Smooth muscle cell of the brain vasculature (primary cell): ENCODE data around the gene RCAN1.

Source experiments
- DNase-seq: peaks from one replicate; pipeline ENCODE4 v3.0.0-alpha.2; 2012; ENCODE audit warnings: low read depth, low spot score

The RCAN1 gene

DNA sequence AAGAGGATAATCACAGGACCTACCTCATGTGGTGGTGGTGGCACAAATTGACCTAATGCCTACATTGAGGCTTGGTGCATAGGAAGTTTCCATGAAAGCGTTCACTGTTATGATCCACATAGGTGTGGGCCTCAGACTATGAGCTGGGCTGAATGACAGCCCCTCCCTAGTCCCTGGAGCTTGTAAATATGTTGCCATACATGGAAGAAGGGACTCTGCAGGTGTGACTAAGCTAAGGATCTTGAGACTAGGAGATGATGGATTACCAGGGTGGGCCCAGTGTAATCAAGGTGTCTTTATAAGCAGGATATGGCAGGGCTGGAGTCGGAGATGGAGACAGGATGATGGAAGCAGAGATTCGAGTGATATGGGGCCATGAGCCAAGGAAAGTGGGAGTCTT lies 71.9 kb downstream of the RCAN1 start:
- no peak for DNase-seq

DNA sequence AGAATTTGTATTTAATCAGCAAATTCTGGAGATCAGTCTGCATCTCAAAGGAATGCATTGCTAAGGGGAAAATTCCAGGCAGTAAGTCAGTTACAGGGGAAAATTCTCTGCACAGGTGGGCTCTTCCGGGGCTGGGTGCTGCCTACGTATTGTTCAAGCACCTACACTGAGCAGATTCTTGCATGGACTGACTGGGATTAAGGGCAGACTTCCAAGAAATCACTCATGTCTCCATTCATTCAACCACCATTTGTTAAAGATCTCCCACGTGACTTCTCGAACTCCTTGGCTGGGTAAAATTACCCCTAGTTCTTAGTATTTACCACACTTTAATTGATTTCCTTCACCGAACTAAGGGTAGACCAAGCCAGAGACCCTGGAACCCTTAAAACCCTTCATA lies 74.7 kb downstream of the RCAN1 start:
- DNase-seq, result no peak

DNA sequence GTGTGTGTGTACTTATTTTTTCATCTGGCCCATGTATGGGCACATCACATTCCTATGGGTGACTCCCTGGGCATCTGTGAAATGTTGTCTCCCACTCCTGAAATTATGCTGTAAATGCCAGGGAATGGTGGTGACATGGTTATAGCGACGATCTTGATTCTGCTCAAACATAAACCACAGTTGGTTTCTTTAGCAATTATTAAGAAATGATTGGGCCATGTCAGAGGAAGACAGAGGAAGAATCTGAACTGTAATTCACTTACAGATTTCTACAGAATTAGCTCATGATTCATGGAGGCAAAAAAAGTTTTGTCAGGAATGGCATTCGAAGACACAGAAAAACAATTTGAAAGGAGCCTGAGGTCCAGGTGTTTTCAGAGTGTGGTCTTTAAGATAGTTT lies 77.1 kb downstream of the RCAN1 start:
- no peak for DNase-seq

DNA sequence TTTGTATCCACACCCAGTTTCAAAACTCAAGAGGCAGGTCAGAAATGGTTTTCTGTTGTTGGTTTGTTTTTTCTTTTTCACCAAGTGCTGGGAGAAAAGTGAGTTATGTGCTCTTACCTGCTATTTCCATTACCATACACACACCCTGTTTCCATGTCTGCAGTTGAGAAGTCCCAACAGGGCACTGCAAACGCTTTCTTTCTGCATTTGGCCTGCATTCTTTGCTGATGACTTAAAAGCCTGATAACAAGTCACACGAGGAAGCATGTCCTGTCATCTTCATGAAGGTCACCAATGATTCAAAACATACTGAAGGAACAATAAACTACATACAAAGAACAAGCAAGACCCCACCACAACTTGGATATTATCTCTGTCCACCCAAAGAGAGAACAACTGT lies 78.1 kb downstream of the RCAN1 start:
- no peak for DNase-seq

DNA sequence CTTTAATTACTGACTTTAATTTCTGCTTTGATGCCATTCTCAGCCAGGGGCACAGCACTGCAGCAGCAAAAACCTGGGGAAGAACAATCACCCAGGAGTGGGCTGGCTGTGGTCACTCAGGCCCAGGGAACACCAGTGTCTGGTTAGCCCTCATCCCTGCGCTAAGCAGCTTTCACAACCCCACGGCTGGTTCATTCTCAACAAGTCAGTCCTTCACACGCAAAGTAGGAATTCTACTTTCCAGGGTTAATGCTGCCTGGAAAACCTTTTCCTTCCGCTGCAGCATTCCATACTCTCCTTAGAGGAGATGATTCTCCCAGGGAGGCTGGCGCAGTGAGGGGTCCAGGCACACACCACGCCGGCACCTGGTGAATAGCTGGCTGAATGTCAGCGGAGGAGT lies 78.6 kb downstream of the RCAN1 start:
- no peak for DNase-seq

DNA sequence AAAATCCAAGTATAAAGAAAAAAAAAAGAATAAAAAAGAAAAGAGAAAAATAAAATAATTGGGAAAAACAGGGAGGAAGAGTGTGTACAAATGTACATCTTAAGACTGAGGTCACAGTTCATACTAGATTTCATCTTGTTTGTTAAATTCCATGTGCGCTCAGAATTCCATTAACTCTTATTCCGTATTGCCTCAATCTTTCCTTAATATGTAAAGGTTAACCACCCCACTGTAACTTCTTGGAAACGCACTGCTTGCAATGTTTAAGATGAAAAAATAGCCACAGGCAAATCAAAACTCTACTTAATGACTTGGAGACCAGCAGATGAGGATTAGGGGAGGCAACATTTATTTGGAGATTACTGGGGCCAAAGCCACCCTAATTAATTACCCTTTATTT lies 79.0 kb downstream of the RCAN1 start:
- no peak for DNase-seq

DNA sequence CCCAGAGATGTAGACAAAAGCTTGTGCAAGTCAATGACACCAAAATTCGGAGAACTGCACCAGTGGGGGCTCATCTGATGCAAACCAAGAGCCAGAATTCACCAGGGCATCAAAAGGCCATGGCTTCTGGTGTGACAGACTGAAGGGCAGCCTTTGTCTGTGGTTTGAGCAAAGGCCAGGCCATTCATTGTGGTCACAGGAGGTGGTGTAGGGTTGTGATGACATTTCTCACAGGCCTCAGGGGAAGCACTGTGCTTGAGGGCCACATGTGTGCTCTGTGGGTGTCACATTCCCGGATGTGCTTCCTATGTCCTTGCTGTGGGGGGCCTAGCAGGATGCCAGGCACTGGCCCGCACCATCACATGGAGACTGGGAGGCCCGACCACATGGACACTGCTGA lies 80.4 kb downstream of the RCAN1 start:
- no peak for DNase-seq

DNA sequence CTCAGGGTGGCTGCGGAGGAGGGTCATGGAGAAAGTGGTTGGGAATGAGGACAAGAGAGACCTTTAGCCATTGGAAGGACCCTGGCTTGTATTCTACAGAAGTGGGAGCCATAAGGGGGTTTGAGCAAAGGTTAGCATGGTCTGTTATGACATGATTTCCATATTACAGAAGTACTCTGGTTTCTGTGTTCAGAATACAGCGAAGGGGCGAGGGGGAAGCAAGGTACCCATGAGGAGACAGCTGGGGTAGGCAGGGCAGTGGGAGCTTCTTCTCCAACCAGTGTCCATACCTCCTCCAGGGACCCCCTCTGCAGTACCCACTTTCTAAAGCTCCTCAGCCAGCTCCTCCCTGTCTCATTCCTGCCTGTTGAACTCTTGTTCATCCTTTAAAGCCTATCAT lies 81.0 kb downstream of the RCAN1 start:
- DNase-seq, result no peak

DNA sequence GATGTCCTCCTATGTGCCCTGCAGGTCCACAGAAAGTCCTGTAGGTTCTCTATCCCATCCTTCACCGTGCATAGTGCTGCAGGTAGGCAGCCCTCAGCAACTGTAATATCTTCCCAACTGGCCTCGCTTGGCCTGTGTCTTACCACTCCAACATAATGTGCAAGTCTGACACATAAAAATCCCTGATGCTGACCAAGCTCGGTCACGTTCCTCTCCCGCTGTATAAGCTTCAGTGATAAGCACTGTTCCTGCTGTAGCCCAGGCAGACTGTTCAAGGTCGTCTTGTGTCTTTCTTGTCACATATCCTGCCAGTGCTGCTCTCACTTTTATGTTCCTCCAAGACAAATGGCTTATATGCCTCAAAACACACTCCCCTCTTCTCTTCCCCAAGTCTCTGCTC lies 83.5 kb downstream of the RCAN1 start:
- no peak for DNase-seq

DNA sequence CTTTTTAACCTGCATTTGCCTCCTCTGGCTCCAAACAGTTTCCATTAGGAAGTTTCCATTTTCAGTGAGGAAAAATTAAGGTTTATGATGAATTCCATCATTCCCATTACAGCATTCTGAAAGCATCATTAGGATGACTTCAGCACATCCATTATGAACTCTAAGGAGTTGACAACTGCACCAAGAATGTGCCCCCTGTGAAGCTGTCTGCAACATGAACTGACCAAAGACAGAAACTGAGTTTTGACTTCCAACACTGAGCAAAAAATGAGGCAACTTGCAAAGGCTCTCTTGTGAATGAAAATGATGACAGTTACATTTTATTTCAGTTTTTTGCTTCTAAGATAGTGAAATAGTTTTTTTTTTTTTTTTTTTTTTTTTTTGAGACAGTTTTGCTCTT lies 84.7 kb downstream of the RCAN1 start:
- DNase-seq, result no peak

DNA sequence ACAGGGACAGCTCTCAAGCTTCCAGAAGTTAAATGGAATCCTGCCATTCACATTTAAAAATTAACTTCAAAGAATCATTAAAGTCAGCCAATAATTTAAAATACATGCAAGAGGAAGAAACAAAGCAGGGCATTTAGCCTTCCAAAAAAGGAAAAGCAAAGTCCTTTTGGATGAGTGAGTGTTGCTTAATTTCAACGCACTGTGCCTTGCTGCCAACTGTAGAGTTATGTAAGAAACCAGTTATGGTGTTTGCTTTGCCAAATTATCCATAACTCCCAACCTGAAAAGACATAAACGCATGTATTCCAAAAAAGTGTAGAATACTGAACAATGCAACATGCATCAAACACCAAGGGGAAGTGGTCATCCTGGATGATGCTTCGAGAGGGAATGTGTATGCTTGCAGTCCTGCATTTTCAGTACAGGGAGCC lies 86.8 kb downstream of the RCAN1 start:
- DNase-seq, result no peak

DNA sequence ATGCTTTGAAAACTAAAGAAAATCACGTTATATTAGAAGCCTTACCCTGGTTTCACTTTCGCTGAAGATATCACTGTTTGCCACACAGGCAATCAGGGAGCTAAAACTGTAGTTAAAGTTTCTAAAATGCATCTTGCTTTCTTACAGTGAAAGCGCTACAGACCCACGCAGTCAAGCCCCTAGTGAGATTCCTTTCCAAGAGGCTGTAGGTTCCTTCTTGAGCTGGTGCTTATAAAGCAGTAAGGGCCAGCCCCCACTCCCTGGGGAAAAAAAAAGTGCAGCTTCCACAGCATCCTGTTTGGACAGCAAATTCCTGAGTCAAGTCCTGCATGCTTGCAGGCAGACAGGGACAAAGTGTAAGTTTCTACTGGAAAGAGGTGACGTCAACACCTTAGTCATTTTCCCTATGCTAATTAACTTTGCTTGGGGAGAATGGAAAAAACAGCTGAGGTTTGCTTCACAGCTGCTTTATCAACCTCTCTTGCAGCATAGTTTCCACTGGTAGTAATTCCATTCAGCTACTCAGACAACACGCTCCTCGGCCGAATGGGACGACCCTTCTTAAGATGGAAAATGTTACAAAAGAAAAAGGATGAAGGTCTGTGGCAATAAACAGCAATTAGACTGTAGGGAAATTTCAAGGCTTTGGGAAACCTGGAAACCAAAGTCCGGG lies 88.2 kb downstream of the RCAN1 start:
- DNase-seq, result peak; percentile 97

DNA sequence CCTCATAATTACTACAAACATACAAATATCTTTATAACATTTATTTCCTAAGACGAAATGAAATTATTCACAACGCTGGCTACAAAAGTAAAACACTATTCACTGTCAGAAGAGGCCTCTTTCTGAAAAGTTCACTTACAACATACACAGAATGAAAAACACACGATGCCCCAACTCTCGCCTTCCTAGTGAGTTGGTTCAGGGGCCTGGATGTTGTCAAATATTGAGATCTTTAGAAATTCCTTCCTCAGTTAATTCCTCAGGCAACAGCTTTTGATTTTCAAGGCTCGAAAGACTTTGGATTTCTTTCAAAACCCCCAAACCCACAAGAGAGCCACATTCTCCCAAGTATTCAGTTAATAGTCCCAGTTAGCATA lies 88.7 kb downstream of the RCAN1 start:
- DNase-seq, result no peak

DNA sequence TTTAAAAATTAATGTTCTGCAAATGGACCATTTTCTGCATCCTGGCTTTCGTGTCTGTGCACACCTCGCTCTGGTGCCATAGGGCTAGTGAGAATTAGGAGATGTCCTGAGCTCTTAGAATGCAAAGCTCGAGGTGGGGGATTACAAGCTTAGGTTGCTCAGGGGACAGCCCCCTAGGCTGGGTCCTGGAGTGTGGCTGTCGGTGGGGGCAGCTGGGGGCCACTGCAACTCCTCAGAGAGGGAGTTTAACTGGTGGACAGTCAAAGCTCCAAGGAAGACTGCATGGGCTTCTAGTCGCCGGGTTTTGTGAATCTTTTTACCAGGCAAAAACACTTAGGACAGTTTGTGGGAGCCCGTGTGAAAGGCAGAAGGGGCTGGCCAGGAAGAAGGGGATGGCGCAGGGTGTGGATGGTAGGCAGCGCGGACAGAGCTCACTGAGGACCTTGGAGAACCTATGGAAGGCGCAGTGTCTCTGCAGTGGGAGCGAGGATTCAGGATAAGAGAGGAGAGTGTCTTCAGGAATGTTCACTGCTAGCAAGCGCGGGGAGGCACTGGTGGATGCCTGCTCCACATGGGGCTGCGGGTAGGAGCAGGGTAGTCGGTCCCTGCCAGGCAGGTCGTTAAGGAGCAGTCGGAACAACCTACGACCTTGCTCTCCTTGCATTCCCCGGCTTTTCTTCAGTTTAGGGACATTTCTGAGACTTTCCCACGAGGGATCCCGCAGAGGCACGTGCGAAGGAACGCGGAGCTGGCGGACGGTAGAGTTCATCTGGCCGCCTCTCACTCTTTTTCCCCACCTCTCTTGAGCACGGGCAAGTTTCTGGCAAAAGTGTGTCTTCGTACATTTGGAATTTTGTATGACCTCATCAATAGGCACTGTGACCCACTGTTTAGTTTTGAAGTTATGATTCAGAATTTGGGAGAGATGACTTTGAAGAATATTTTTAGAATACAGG lies 90.0 kb downstream of the RCAN1 start:
- peak; percentile 24 for DNase-seq

DNA sequence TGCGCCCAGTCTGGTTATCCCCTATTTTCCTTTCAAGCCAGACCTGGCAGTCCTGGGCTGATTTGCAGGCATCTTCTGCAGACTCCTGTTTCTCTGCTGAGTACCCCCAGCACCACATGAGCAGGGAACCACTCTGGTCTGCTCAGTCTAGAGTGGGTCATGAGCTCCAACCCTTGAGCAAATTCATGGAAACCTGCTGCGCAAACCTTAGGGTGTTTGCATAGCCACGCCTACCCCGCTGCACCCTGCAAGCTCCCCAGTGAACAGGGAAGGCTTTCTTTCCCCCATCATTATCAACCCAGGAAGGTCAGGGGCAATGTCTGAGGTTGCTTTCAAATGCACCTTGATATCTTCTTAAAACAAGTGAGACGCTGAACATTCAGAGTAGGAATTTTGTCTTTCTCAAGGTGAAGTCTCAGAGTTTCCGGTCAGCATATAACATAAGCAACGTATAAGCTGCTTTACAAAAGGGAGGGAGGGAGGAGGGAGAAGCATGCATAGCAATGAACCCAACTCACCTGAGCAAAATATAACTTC lies 91.8 kb downstream of the RCAN1 start:
- no peak for DNase-seq

DNA sequence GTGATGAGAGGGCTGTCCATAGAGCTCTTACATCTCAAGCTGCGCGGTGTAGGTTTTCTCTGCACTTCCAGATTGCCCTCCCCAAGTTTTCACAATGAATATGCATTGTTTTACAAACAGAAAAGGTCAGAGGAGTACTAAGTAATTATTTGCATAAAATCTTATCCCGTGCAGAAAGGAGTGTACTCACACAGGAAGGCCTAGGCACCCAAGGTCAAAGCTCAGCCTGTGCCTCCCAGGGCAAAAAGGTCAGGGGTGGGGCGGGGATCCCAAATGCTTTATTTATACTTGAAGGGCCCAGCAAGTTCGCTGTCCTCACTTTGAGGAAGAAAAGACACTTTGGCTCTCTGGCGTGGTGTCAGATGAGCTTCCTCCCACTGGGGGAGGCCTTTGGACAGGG lies 92.6 kb downstream of the RCAN1 start:
- no peak for DNase-seq

DNA sequence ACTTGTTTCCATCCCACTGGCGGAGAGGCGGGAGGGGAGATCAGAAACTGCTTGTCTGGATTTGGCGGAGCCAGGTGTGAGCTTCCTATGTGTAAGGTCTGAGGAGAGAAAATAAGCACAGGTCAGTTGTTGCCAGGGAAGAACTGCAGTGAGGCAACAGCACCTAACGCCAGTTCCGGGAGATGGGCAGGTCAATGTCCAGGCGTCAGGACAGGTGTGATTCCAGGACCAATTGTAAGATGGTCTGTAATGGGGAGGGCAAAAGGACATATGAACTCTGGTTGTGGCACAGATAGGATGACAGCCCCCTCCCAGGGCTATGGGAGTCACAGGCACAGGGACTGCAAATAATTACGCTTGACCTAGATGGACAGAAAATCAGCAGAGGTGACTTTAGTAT lies 93.4 kb downstream of the RCAN1 start:
- no peak for DNase-seq

DNA sequence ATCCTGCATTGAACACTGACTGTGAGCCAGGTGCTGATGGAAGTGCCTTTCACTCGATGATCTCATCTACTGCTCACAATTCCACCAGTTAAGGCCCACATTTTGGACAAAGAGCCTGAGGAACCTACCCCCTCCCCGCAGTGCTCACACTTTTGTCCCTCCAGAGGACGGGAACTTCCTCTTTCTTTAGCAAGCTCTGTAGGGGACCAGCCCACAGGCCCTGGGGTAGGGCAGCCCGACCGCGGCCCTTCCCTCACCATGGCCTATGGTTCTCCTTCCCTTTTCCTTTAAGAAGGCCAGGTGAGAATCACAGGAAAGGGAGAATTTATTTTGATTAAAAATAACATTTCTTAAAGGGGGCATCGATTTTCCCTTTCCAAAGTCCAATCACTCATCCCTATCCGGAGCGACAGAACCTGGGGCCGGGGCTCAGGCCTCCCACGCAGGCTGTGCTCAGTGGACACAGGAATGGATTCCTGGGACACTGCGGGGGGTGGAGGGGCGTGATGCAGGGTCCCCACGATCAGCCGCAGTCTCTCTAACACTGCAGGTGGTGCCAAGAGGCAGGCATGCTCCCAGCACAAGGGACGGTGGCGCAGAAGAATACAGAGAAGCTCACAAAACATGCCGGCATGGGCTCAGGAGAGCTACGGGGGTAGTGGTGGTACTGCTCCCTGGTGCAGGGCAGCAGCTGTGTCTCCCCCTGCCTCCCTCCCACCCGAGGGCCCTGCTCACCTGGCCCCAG lies 94.0 kb downstream of the RCAN1 start:
- no peak for DNase-seq

DNA sequence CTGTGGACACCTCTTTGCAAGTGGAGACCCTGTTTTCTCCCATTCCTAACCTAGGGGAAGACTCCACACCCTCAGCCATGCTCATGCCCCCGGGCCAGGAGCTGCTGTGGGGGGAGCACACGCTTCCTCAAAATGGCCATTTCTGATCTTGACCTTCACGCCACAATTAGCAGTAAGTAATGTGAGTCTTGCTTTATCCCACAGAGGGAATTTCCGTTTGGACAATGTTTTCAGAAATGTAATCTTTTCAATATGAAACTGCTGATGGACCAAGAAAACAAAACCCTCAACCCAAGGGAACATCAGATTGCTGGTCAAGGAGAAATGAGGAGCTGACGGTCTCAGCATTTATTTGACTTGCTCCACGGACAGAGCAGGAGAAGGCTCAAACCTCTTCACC lies 94.6 kb downstream of the RCAN1 start:
- no peak for DNase-seq

DNA sequence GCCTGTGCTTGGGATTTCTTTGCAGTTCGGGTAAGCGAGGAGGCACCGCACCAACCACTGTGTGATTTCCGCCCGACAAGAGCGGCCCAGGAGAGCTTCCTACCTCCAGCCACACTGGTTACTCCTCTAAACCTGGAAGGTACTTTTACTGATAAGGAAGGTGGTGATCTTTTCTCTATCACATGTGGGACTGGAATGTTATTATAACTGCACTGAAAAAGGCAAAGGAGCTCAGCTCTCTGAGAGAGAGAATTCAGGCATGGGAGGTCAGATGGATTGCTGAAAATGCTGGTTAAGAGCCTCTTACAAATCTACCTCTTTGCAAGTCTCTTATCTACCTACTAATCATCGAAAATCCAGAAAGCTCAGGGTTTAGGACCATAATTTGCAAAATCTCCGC lies 95.2 kb downstream of the RCAN1 start:
- DNase-seq, result no peak

DNA sequence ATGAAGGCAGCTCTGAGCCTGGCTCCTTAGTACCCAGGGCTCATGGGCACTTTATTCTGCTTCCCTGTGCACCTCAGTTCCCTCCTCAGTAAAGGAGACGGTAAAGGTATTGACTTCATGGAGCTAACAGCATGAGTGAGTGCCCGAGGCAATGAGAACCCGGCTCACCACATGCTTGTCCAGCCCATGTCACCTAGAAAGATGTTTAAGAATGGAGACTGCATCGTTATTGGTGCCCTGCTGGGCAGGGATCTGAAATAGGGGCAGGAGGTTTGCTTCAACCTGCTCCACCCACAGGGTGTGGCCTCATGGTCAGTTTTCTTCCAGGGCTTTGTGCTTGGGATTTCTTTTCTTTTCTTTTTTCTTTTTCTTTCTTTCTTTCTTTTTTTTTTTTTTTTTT lies 95.9 kb downstream of the RCAN1 start:
- no peak for DNase-seq

DNA sequence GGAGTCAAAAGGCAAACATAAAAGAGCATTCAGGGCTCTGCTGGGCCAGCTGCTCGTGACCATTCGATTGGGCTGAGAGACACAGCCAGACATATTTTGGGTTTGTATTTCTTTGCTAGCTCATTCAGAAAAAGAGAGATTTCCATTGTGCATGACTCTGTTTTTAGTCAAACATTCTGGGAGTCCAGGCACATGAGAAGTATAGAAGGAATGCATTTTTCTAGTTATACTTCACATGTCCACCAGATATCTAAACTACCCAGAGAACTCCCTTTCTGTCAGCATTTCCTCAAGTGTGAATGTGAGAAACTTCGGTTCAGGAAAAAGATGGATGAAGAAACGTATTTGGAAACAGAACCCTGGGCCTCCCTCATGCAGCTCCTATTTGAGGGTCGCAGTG lies 96.6 kb downstream of the RCAN1 start:
- no peak for DNase-seq
